ENCODE measurements around the gene VPS8. TPM values are rescaled to one million over a fixed set of nuclear protein-coding genes. Genes with fewer than 3 reads are reported as not detected.

The VPS8 gene
- total RNA-seq, 1 donor from 2014 or later = 83.9 TPM

GRCh38 chr3:184807549-184807948 lies 4.4 kb upstream of the VPS8 start:
- Histone ChIP-seq H3K27ac (replicated peaks) (no peak overlapping the region), H3K36me3 (no peaks in the 10 kb centered on the region), H3K4me1 (peaks cover 35% of the 10 kb centered on the region), H3K27me3 (ENCODE audit: low read depth) (no peaks in the 10 kb centered on the region), H3K9me3 (replicated peaks) (no peaks in the 10 kb centered on the region), H3K4me3 (no peak overlapping the region)
- TF ChIP-seq CTCF (IDR thresholded peaks at IDR 0.05; ENCODE audit: borderline replicate concordance) = no peak
- no peak for DNase-seq
- intact Hi-C loops (cut with micrococcal nuclease) = no loop called here

- intact Hi-C loops (cut with micrococcal nuclease) = no loop called here
- Histone ChIP-seq H3K9me3 (replicated peaks) (no peaks in the 10 kb centered on the region), H3K27ac (replicated peaks) (no peak overlapping the region), H3K27me3 (ENCODE audit: low read depth) (no peaks in the 10 kb centered on the region), H3K4me1 (peaks cover 40% of the 10 kb centered on the region), H3K36me3 (no peaks in the 10 kb centered on the region), H3K4me3 (no peak overlapping the region)
- TF ChIP-seq CTCF (IDR thresholded peaks at IDR 0.05; ENCODE audit: borderline replicate concordance) = no peak
- no peak for DNase-seq
Measured at GRCh38 chr3:184808021-184808420, 3.9 kb upstream of the VPS8 start.

- Histone ChIP-seq H3K36me3 (no peaks in the 10 kb centered on the region), H3K27ac (replicated peaks) (no peak overlapping the region), H3K27me3 (ENCODE audit: low read depth) (no peaks in the 10 kb centered on the region), H3K4me1 (peaks cover 60% of the 10 kb centered on the region), H3K9me3 (replicated peaks) (no peaks in the 10 kb centered on the region), H3K4me3 (no peak overlapping the region)
- intact Hi-C loops (cut with micrococcal nuclease) = no loop called here
- TF ChIP-seq CTCF (IDR thresholded peaks at IDR 0.05; ENCODE audit: borderline replicate concordance) = no peak
- DNase-seq = no peak
Measured at GRCh38 chr3:184810146-184810545, 1.8 kb upstream of the VPS8 start.

- no peaks in the 10 kb centered on the region for H3K36me3 ChIP-seq
- H3K9me3 ChIP-seq (replicated peaks) = no peaks in the 10 kb centered on the region
- H3K4me1 ChIP-seq = peaks cover 60% of the 10 kb centered on the region
- no peak for TF ChIP-seq CTCF (IDR thresholded peaks at IDR 0.05; ENCODE audit: borderline replicate concordance)
- DNase-seq = no peak
- intact Hi-C loops (cut with micrococcal nuclease) = no loop called here
- H3K27ac ChIP-seq (replicated peaks) = no peak overlapping the region
- no peak overlapping the region for H3K4me3 ChIP-seq
- no peaks in the 10 kb centered on the region for H3K27me3 ChIP-seq (ENCODE audit: low read depth)
Measured at GRCh38 chr3:184811034-184811433, 932 bp upstream of the VPS8 start.

- H3K27me3 ChIP-seq (ENCODE audit: low read depth) = no peaks in the 10 kb centered on the region
- TF ChIP-seq CTCF (IDR thresholded peaks at IDR 0.05; ENCODE audit: borderline replicate concordance) = no peak
- intact Hi-C loops (cut with micrococcal nuclease) = no loop called here
- H3K4me1 ChIP-seq = peaks cover 58% of the 10 kb centered on the region
- no peaks in the 10 kb centered on the region for H3K9me3 ChIP-seq (replicated peaks)
- H3K4me3 ChIP-seq = peak overlapping the region; percentile 81
- H3K27ac ChIP-seq (replicated peaks) = peak overlapping the region; percentile 83
- DNase-seq = no peak
- H3K36me3 ChIP-seq = no peaks in the 10 kb centered on the region
Measured at GRCh38 chr3:184811663-184811998, 335 bp upstream of the VPS8 start.

GRCh38 chr3:184812662-184813042 lies 686 bp downstream of the VPS8 start:
- no peak for TF ChIP-seq CTCF (IDR thresholded peaks at IDR 0.05; ENCODE audit: borderline replicate concordance)
- H3K27ac ChIP-seq (replicated peaks) = peak overlapping the region; percentile 83

More at GRCh38 chr3:184812662-184813042, 686 bp downstream of the VPS8 start:
- peaks cover 59% of the 10 kb centered on the region for H3K4me1 ChIP-seq
- H3K27me3 ChIP-seq (ENCODE audit: low read depth) = no peaks in the 10 kb centered on the region
- no peaks in the 10 kb centered on the region for H3K9me3 ChIP-seq (replicated peaks)
- intact Hi-C loops (cut with micrococcal nuclease) = no loop called here
- no peak for DNase-seq
- peak overlapping the region; percentile 81 for H3K4me3 ChIP-seq
- no peaks in the 10 kb centered on the region for H3K36me3 ChIP-seq
